ENCODE data around the gene SLC7A9.

The SLC7A9 gene

DNA sequence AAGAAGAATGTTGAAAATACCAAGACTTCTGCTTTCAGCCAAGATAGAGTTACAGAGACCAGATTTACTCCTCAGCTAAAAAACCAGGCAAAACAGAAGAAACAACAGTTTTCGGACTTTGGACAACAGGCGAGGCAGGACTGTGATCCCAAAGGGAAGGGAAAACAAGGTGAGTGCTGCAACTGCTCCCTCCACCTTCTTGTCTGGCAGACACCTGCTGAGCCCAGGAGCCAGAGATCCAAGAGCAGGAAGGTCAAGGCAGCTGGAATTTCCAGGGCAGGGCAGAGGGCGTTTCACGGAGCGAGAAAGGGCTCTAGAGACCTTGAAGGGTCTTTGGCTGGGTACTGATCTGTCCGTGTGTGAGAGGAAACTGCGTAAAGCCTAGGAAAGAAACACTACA, 32.9 kb upstream of the SLC7A9 start:
- no peak overlapping the region for H3K4me3 ChIP-seq (ENCODE audit: low read depth, low read length)
- no peak overlapping the region for H3K27ac ChIP-seq (ENCODE audit: low read depth, low read length)
- no peaks in the 10 kb centered on the region for H3K79me2 ChIP-seq (ENCODE audit: control insufficient read depth, insufficient read depth, low read length, unreplicated experiment)
- no peaks in the 10 kb centered on the region for H3K27me3 ChIP-seq (ENCODE audit: insufficient read depth, low read length)
- no peak overlapping the region for H2AFZ ChIP-seq (ENCODE audit: low read length, unreplicated experiment)
- no peaks in the 10 kb centered on the region for H3K4me1 ChIP-seq (ENCODE audit: control insufficient read depth, insufficient read depth, low read length, unreplicated experiment)
- H3K36me3 ChIP-seq (ENCODE audit: insufficient read depth, low read length), result peaks cover 12% of the 10 kb centered on the region

DNA sequence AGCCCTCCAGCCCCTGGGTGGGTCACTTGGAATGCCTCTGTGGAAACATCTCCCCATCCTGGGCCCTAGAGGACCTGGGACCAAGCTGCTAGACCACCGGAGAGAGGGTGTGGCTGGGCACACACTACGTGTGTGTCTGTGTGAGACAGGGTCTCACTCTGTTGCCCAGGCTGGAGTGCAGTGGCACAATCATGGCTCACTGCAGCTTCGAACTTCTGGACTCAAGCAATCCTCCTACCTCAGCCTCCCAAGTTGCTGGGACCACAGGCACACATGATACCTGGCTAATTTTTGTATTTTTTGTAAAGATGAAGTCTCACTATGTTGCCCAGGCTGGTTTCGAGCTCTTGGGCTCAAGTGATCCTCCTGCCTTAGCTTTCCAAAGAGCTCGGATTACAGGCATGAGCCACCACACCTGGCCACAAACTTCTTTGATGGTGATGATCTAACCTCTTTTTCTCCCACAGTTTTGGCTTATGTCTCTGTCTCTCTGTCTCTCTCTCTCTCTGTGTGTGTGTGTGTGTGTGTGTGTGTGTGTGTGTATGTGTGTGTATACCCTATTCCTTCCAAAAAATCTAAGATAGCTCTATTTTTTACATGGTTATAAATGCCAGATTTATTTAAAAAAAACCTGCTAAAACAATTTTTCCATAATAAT, 32.1 kb upstream of the SLC7A9 start:
- no peaks in the 10 kb centered on the region for H3K79me2 ChIP-seq (ENCODE audit: control insufficient read depth, insufficient read depth, low read length, unreplicated experiment)
- no peak overlapping the region for H3K27ac ChIP-seq (ENCODE audit: low read depth, low read length)
- H3K36me3 ChIP-seq (ENCODE audit: insufficient read depth, low read length), result peaks cover 7% of the 10 kb centered on the region
- no peak overlapping the region for H3K4me3 ChIP-seq (ENCODE audit: low read depth, low read length)
- no peaks in the 10 kb centered on the region for H3K27me3 ChIP-seq (ENCODE audit: insufficient read depth, low read length)
- H2AFZ ChIP-seq (ENCODE audit: low read length, unreplicated experiment), result no peak overlapping the region
- no peaks in the 10 kb centered on the region for H3K4me1 ChIP-seq (ENCODE audit: control insufficient read depth, insufficient read depth, low read length, unreplicated experiment)

DNA sequence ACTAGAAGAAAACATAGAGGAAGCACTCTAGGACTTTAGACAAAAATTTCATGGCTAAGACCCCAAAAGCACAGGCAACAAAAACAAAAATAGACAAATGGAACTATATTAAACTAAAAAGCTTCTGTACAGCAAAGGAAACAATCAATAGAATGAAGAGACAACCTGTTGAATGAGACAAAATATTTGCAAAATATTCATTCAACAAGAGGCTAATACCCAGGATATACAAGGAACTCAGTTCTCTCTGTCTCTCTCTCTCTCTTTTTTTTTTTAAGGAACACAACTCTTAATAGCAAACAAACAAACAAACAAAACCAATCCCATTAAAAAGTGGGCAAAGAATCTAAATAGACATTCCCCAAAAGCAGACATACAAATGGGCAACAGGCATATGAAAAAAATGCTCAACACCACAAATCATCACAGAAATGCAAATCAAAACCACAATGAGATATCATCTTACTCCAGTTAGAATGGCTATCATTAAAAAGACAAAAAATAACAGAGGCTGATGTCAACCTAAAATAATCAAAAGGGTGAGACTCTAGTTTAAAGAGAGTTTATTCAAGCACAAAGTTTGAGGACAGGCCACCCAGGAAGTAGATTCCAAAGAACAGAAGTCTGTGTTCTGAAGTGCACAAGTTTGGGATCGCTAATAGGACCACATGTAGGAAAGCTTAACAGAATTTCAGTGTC, 27.1 kb upstream of the SLC7A9 start:
- Histone ChIP-seq H3K27ac (ENCODE audit: low read depth, low read length) (no peak overlapping the region), H3K79me2 (ENCODE audit: control insufficient read depth, insufficient read depth, low read length, unreplicated experiment) (peaks cover 3% of the 10 kb centered on the region), H3K4me1 (ENCODE audit: control insufficient read depth, insufficient read depth, low read length, unreplicated experiment) (no peaks in the 10 kb centered on the region), H2AFZ (ENCODE audit: low read length, unreplicated experiment) (no peak overlapping the region), H3K36me3 (ENCODE audit: insufficient read depth, low read length) (peaks cover 16% of the 10 kb centered on the region), H3K27me3 (ENCODE audit: insufficient read depth, low read length) (no peaks in the 10 kb centered on the region), H3K4me3 (ENCODE audit: low read depth, low read length) (no peak overlapping the region)

DNA sequence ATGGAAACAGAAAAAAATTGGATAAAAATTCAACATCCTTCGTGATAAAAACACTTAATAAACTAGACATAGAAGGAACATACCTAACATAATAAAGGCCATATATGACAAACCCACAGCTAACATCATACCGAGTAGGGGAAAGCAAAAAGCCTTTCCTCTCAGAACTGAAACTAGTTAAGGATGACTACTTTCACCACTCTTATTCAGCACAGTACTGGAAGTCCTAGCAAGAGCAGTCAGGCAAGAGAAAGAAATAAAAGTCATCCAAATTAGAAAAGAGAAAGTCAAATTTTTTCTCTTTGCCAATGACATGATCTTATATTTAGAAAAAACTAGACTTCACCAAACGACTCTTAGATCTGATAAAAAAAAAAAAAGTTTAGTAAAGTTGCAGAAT, 25.8 kb upstream of the SLC7A9 start:
- Histone ChIP-seq H3K36me3 (ENCODE audit: insufficient read depth, low read length) (peaks cover 18% of the 10 kb centered on the region), H2AFZ (ENCODE audit: low read length, unreplicated experiment) (no peak overlapping the region)

DNA sequence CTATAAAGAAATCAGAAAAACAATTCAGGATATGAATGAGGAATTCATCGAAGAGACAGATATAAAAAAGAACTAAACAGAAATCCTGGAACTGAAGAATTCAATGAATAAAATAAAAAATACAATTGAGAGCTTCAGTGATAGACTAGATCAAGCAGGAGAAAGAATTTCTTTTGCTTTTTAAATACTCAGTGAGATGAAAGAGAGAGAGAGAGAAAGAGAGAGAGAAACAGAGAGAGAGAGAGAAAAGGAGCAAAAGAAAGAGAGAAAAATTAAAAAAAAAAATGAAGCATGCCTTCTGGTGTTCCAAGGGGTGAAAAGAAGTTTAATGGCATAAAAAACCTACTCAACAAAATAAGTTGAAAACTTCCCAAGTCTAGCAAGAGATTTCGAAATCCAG, 22.0 kb upstream of the SLC7A9 start:
- no peak overlapping the region for H3K4me3 ChIP-seq (ENCODE audit: low read depth, low read length)

More for the DNA sequence above, 25.8 kb upstream of the SLC7A9 start:
- H3K79me2 ChIP-seq (ENCODE audit: control insufficient read depth, insufficient read depth, low read length, unreplicated experiment), result peaks cover 3% of the 10 kb centered on the region
- H3K4me1 ChIP-seq (ENCODE audit: control insufficient read depth, insufficient read depth, low read length, unreplicated experiment), result no peaks in the 10 kb centered on the region
- H3K27me3 ChIP-seq (ENCODE audit: insufficient read depth, low read length), result no peaks in the 10 kb centered on the region
- no peak overlapping the region for H3K27ac ChIP-seq (ENCODE audit: low read depth, low read length)
- no peak overlapping the region for H3K4me3 ChIP-seq (ENCODE audit: low read depth, low read length)

DNA sequence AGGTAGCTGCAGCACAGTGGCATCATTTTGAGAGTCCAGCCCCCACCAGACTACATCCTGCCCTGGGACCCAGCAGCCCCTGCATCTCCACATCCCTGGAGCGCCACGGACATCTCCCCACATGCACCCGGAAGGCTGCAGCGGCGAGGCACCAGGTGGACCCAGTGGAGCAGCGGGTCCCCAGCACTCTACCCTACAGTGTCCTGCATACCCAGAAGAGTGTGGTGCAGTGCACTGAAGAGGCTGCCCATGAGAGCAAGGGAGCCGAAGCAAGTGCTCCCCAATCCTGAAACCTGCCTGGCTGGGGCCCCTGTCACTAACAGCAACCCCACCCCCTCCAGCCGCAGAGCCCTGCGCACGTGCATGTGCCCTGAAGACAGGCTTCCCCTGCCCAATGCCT, 21.3 kb upstream of the SLC7A9 start:
- Histone ChIP-seq H3K79me2 (ENCODE audit: control insufficient read depth, insufficient read depth, low read length, unreplicated experiment) (peaks cover 3% of the 10 kb centered on the region), H3K36me3 (ENCODE audit: insufficient read depth, low read length) (peaks cover 18% of the 10 kb centered on the region), H2AFZ (ENCODE audit: low read length, unreplicated experiment) (no peak overlapping the region), H3K27me3 (ENCODE audit: insufficient read depth, low read length) (no peaks in the 10 kb centered on the region), H3K4me1 (ENCODE audit: control insufficient read depth, insufficient read depth, low read length, unreplicated experiment) (no peaks in the 10 kb centered on the region), H3K27ac (ENCODE audit: low read depth, low read length) (no peak overlapping the region), H3K4me3 (ENCODE audit: low read depth, low read length) (no peak overlapping the region)

More for the DNA sequence above, 22.0 kb upstream of the SLC7A9 start:
- Histone ChIP-seq H3K27ac (ENCODE audit: low read depth, low read length) (no peak overlapping the region), H2AFZ (ENCODE audit: low read length, unreplicated experiment) (no peak overlapping the region), H3K36me3 (ENCODE audit: insufficient read depth, low read length) (peaks cover 18% of the 10 kb centered on the region), H3K27me3 (ENCODE audit: insufficient read depth, low read length) (no peaks in the 10 kb centered on the region), H3K4me1 (ENCODE audit: control insufficient read depth, insufficient read depth, low read length, unreplicated experiment) (no peaks in the 10 kb centered on the region), H3K79me2 (ENCODE audit: control insufficient read depth, insufficient read depth, low read length, unreplicated experiment) (peaks cover 3% of the 10 kb centered on the region)

DNA sequence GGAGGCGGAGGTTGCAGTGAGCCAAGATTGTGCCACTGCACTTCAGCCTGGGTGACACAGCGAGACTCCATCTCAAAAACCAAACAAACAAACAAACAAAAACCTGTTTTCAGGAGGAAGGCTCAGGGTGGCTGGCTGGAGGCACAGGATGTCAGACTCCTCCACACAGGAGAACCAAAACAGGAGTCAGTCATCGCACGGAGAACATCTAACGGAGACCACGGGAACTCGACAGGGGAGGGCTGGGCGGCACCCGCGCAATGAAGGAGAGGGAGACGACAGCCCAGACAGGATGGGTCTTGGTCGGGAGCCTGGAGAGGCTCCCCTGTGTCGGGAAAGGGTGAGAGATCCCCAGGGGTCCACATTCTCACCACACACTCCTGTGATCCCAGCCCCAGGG, 20.8 kb upstream of the SLC7A9 start:
- Histone ChIP-seq H3K36me3 (ENCODE audit: insufficient read depth, low read length) (peaks cover 18% of the 10 kb centered on the region), H3K4me1 (ENCODE audit: control insufficient read depth, insufficient read depth, low read length, unreplicated experiment) (no peaks in the 10 kb centered on the region), H2AFZ (ENCODE audit: low read length, unreplicated experiment) (no peak overlapping the region), H3K27ac (ENCODE audit: low read depth, low read length) (no peak overlapping the region), H3K27me3 (ENCODE audit: insufficient read depth, low read length) (no peaks in the 10 kb centered on the region), H3K79me2 (ENCODE audit: control insufficient read depth, insufficient read depth, low read length, unreplicated experiment) (peaks cover 2% of the 10 kb centered on the region), H3K4me3 (ENCODE audit: low read depth, low read length) (no peak overlapping the region)

DNA sequence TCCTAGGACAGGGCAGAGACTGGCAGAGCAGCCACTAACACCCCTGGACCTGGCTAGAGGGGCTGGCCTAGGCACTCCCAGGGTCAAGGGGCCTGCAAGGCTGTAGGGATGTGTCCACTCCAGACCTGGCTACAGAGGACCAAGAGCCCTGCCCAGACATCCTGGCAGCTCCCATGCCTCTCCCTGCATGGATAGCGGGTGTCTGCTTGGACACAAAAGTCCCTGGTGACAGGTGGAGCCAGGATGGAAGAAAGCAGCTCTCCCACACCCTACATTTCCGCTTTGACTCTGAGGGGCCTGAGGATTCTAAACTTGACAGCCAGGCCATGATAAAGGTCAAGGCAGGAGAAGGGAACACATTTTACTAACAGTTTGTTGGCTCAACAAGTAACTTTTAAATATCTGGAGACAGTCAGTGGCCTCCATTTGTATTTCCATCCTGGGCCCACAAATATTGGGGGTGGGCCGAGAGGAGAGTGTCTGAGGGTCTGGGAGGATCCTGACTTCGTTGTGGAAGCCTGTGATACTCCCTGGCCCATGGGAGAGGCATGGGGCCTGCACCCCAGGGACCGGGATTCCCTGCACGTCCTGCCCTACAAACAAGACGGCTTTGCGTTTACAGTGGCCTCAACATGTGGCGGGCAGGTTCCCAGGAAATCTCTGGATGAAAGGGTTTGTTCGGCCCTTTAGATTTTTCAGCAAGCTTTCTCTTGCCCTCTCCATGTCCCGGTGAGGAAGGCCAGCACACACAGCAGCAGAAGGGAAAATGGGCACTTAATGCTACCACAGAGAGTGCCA, 19.8 kb upstream of the SLC7A9 start:
- Histone ChIP-seq H3K4me1 (ENCODE audit: control insufficient read depth, insufficient read depth, low read length, unreplicated experiment) (no peaks in the 10 kb centered on the region), H3K4me3 (ENCODE audit: low read depth, low read length) (no peak overlapping the region), H2AFZ (ENCODE audit: low read length, unreplicated experiment) (no peak overlapping the region), H3K27me3 (ENCODE audit: insufficient read depth, low read length) (no peaks in the 10 kb centered on the region), H3K36me3 (ENCODE audit: insufficient read depth, low read length) (peaks cover 18% of the 10 kb centered on the region), H3K79me2 (ENCODE audit: control insufficient read depth, insufficient read depth, low read length, unreplicated experiment) (no peaks in the 10 kb centered on the region), H3K27ac (ENCODE audit: low read depth, low read length) (no peak overlapping the region)

DNA sequence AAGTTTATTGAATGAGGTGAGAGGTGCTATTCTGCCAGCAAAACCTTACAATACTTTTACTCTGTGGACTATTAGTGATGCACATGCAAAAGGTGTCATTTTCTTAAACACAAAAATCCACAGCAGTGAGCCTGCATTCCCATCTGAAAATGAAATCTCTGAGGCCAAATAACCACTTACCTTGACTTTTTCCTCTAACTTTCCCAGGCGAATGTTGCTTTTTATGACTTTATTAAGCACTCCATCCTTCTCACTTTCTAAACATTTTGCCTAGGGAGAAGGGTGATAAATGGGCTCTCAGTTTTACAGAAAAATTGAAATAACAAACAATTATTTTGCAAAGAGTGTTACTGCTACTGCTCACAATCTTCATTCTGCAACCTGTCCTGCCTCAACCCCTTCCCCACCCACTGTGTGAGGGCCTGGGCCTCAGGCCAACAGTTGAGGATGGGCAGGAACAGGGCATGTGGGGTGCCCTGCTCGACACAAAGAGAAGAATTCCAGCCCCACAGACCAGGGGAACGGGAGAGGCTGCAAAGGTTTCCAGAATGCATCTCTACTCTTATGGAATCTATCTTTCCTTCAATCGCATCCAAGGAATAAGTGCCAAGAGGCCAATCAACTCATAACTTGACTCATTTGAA, 18.1 kb upstream of the SLC7A9 start:
- peaks cover 7% of the 10 kb centered on the region; the same call in 1 of the 2 replicates for H3K36me3 ChIP-seq (ENCODE audit: insufficient read depth, low read length)
- no peak overlapping the region for H3K4me3 ChIP-seq (ENCODE audit: low read depth, low read length)

DNA sequence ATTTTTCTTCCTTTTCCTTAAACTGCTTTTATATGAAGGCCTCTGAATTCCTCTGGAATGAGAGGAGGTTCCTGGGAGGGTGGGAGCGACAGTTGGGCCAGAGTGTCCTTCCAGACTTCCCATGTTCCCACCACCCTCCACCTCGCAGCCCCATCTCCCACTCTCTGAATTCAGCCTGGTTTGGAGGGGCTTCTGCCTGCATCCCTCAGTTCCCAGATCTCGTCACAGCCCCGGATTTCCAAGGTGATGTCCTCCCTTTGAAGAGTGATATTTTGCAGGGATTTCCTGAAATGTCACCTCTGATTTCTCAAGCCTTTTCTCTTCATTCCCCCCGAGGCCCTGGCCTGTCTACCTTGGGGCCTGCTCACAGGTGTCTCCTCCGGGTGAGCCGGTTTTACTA, 16.7 kb upstream of the SLC7A9 start:
- no peak overlapping the region for H3K4me3 ChIP-seq (ENCODE audit: low read depth, low read length)
- H3K79me2 ChIP-seq (ENCODE audit: control insufficient read depth, insufficient read depth, low read length, unreplicated experiment), result no peaks in the 10 kb centered on the region
- no peak overlapping the region for H2AFZ ChIP-seq (ENCODE audit: low read length, unreplicated experiment)
- H3K27ac ChIP-seq (ENCODE audit: low read depth, low read length), result no peak overlapping the region
- H3K36me3 ChIP-seq (ENCODE audit: insufficient read depth, low read length), result no peaks in the 10 kb centered on the region
- H3K4me1 ChIP-seq (ENCODE audit: control insufficient read depth, insufficient read depth, low read length, unreplicated experiment), result no peaks in the 10 kb centered on the region
- no peaks in the 10 kb centered on the region for H3K27me3 ChIP-seq (ENCODE audit: insufficient read depth, low read length)

More for the DNA sequence above, 18.1 kb upstream of the SLC7A9 start:
- Histone ChIP-seq H2AFZ (ENCODE audit: low read length, unreplicated experiment) (no peak overlapping the region), H3K27me3 (ENCODE audit: insufficient read depth, low read length) (no peaks in the 10 kb centered on the region), H3K4me1 (ENCODE audit: control insufficient read depth, insufficient read depth, low read length, unreplicated experiment) (no peaks in the 10 kb centered on the region), H3K79me2 (ENCODE audit: control insufficient read depth, insufficient read depth, low read length, unreplicated experiment) (no peaks in the 10 kb centered on the region), H3K27ac (ENCODE audit: low read depth, low read length) (no peak overlapping the region)
